ENCODE results near the gene AK8.

DNA sequence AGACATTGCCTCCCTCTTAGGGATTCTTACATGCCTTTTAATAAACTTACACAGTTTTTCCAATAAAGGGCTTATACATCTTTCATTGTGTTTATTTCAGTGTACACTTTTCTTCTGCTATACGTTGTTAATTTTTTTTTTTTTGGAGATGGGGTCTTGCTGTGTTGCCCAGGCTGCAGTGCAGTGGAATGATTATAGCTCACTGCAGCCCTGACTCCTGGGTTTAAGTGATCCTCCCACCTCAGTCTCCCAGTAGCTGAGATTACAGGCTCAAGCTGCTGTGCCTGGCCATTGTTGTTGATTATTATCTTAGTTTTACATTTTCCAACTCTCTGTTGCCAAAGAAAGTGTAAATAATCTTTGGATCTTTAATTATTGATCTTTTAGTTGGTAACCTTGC lies 118.0 kb downstream of the AK8 start:
- TF ChIP-seq RAD21 (IDR thresholded peaks at IDR 0.05; ENCODE audit: low read length) (no peak), TAF1 (IDR thresholded peaks at IDR 0.05; ENCODE audit: borderline replicate concordance, low read depth, low read length) (no peak)
- TF ChIP-seq, protein P1, sequence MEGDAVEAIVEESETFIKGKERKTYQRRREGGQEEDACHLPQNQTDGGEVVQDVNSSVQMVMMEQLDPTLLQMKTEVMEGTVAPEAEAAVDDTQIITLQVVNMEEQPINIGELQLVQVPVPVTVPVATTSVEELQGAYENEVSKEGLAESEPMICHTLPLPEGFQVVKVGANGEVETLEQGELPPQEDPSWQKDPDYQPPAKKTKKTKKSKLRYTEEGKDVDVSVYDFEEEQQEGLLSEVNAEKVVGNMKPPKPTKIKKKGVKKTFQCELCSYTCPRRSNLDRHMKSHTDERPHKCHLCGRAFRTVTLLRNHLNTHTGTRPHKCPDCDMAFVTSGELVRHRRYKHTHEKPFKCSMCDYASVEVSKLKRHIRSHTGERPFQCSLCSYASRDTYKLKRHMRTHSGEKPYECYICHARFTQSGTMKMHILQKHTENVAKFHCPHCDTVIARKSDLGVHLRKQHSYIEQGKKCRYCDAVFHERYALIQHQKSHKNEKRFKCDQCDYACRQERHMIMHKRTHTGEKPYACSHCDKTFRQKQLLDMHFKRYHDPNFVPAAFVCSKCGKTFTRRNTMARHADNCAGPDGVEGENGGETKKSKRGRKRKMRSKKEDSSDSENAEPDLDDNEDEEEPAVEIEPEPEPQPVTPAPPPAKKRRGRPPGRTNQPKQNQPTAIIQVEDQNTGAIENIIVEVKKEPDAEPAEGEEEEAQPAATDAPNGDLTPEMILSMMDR (IDR thresholded peaks at IDR 0.05): no peak
